Fibroblast of pulmonary artery (primary cell): ENCODE data around the gene PRKG1.
"Not testable (repeated sequence)": the region's sequence is repeated elsewhere in the genome, so short reads cannot be mapped to it uniquely, and the experiment has no call there.

Experiments used
- DNase-seq: peaks from one replicate; pipeline ENCODE4 v3.0.0-alpha.2; 2010; ENCODE audit warnings: low read depth
- H3K4me3 ChIP-seq: replicated peaks from 2 replicates; pipeline ENCODE4 v1.5.1; 2011; ENCODE audit warnings: low read depth, mild to moderate bottlenecking, control low read depth, low read length, moderate library complexity
- CTCF ChIP-seq: IDR thresholded peaks from 2 replicates; pipeline ENCODE4 v1.5.1; 2011; ENCODE audit warnings: mild to moderate bottlenecking, control low read depth, low read length, inconsistent platforms; ENCODE audit errors: missing control alignments

PRKG1 gene

DNA sequence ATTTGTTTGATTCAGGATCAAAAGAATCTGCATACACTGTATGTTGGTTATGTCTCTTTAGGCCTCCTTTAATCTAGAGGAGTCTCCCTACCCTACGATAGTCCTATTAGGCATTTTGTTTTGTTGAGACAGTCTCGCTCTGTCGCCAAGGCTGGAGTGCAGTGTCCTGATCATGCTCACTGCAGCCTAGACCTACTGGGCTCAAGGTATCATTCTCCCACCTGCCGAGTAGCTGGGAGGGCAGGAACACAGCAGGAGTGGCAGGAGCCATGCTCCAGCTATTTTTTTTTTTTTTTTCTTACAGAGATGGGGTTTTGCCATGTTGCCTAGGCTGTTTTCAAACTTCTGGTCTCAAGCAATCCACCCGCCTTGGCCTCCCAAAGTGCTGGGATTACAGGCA lies 1116.8 kb downstream of the PRKG1 start:
- H3K4me3 ChIP-seq, result no peak overlapping the region
- no peak for DNase-seq
- no peak for TF ChIP-seq CTCF

DNA sequence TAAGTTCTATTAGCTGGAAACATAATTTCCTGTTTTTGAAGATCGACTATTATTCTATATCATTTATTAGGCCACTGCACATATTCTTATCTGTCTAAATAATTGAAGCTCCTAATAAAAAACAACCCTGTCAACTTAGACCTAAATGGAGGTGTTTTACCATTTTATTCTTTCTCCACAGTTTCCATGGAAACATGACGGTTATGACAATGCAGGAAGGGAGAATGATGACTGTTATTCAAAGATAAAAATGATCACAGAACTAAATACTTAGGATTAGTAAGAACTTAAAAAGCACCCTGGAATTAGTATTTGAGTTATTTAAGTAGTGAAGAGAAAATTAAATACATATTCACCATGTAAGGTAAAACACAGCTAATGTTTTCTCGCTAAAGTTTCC lies 1119.9 kb downstream of the PRKG1 start:
- no peak for TF ChIP-seq CTCF
- DNase-seq, result no peak
- no peak overlapping the region for H3K4me3 ChIP-seq

- TF ChIP-seq CTCF, result no peak
- H3K4me3 ChIP-seq, result no peak overlapping the region
- DNase-seq, result no peak
Measured at GRCh38 chr10:52194716-52195115, 1120.4 kb downstream of the PRKG1 start.

DNA sequence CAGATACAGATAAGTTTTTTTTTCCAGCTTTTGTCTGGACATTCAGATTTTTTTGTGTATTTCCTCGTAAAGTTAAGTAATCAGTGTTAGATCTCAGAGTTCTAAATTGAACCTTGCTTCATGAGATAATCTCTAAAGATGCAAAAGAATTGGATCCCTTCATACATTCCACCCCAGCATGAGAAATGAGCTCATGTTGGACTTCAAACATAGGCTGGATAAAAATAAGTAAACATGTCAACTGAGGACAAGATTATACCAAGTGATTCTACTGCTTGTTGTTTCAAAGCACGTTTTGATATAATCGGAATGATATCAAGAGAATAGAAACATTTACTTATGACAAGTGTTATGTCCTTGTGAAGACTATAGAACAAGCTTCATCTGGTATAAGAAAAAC lies 1122.8 kb downstream of the PRKG1 start:
- TF ChIP-seq CTCF, result no peak
- no peak overlapping the region for H3K4me3 ChIP-seq
- no peak for DNase-seq

- no peak overlapping the region for H3K4me3 ChIP-seq
- TF ChIP-seq CTCF, result no peak
- DNase-seq, result peak; percentile 16
Measured at GRCh38 chr10:52198540-52198939, 1124.3 kb downstream of the PRKG1 start.

- H3K4me3 ChIP-seq, DNase-seq: not testable (repeated sequence)
Measured at GRCh38 chr10:52204906-52205305, 1130.6 kb downstream of the PRKG1 start.

- no peak overlapping the region for H3K4me3 ChIP-seq
- DNase-seq, result no peak
- no peak for TF ChIP-seq CTCF
Measured at GRCh38 chr10:52208365-52208764, 1134.1 kb downstream of the PRKG1 start.

- H3K4me3 ChIP-seq, result no peak overlapping the region
- TF ChIP-seq CTCF, result no peak
- no peak for DNase-seq
Measured at GRCh38 chr10:52210161-52210560, 1135.9 kb downstream of the PRKG1 start.
